GM13976 (cell line): Measurements from ENCODE around the gene UBN1.

Experiments used
- DNase-seq: peaks from one replicate; pipeline ENCODE4 v3.0.0; 2012; ENCODE audit warnings: low spot score
- CTCF ChIP-seq: IDR thresholded peaks from 2 replicates; pipeline ENCODE4 v1.5.1; 2012; ENCODE audit warnings: borderline replicate concordance, mild to moderate bottlenecking; ENCODE audit not compliant: insufficient read depth; ENCODE audit errors: extremely low read depth, missing control alignments, control extremely low read depth
- in situ Hi-C: fragments of 300-500 bp; cut with MboI; formaldehyde crosslinking; loops from one replicate; pipeline ENCODE4 v1.12.0; 2022; ENCODE audit warnings: low sequenced_read_pairs, mixed read lengths, inconsistent platforms; ENCODE audit not compliant: unreplicated experiment

UBN1 gene

GRCh38 chr16:4820652-4821051 lies 26.6 kb upstream of the UBN1 start:
- in situ Hi-C loops, result no loop called here
- DNase-seq, result no peak
- TF ChIP-seq CTCF, result no peak

- DNase-seq, result no peak
- in situ Hi-C loops, result no loop called here
Measured at GRCh38 chr16:4825196-4825595, 22.1 kb upstream of the UBN1 start.

GRCh38 chr16:4826526-4826925 lies 20.8 kb upstream of the UBN1 start:
- no peak for DNase-seq
- TF ChIP-seq CTCF, result no peak
- in situ Hi-C loops, result no loop called here

More at GRCh38 chr16:4825196-4825595, 22.1 kb upstream of the UBN1 start:
- no peak for TF ChIP-seq CTCF

- in situ Hi-C loops, result no loop called here
- TF ChIP-seq CTCF, result no peak
- no peak for DNase-seq
Measured at GRCh38 chr16:4826980-4827379, 20.3 kb upstream of the UBN1 start.

GRCh38 chr16:4828567-4829321 lies 18.5 kb upstream of the UBN1 start:
- DNase-seq, result no peak
- no peak for TF ChIP-seq CTCF
- in situ Hi-C loops, result no loop called here

GRCh38 chr16:4830408-4830807 lies 16.9 kb upstream of the UBN1 start:
- no peak for DNase-seq
- in situ Hi-C loops, result no loop called here
- TF ChIP-seq CTCF, result no peak

- DNase-seq, result no peak
- in situ Hi-C loops, result no loop called here
- no peak for TF ChIP-seq CTCF
Measured at GRCh38 chr16:4831616-4832015, 15.7 kb upstream of the UBN1 start.
